SK-N-SH (cell line): ENCODE data around the gene LMAN1L. TPM values are rescaled to one million over a fixed set of nuclear protein-coding genes. Genes with fewer than 3 reads are reported as not detected.

ENCODE experiments used
- CTCF ChIA-PET: fragments of 300-600, 350-600 bp; formaldehyde crosslinking; extraction: SDS; loops from one replicate; lab custom pipeline; 2021; lab: Yijun Ruan, JAX
- POLR2A ChIA-PET: fragments of 350-600 bp; sonication (Branson Sonifier 250); formaldehyde crosslinking; extraction: SDS; loops from one replicate; lab custom pipeline; 2020; ENCODE audit warnings: antibody characterized with exemption, inconsistent platforms; lab: Yijun Ruan, JAX
- DNase-seq: peaks from one replicate; pipeline ENCODE4 v3.0.0; 2012
- H2AFZ ChIP-seq: fragments of 200-600 bp; sonication (generic); 2 replicates; pipeline ENCODE4 v1.8.1; 2016; ENCODE audit warnings: antibody characterized with exemption, mild to moderate bottlenecking, low read depth
- H3F3A ChIP-seq: fragments of 200-600 bp; sonication (generic); replicated peaks from 2 replicates; pipeline ENCODE3; 2016; ENCODE audit warnings: antibody characterized with exemption, mild to moderate bottlenecking; ENCODE audit not compliant: insufficient read depth
- H3K27ac ChIP-seq, 2 experiments: fragments of 200-500 bp in 1 of 2; fragments of 200-600 bp in 1 of 2; sonication (Bioruptor generic) in 1 of 2; sonication (generic), shearing (Covaris generic) in 1 of 2; 2 replicates each; pipeline versions ENCODE4 v1.5.1 to v1.6.1; 2014 to 2016; ENCODE audit warnings: low read depth in 2 of 2, inconsistent platforms in 1 of 2, low read length in 1 of 2, mild to moderate bottlenecking in 1 of 2, mixed read lengths in 1 of 2
- H3K27me3 ChIP-seq: fragments of 200-600 bp; sonication (generic), shearing (Covaris generic); 2 replicates; pipeline ENCODE4 v1.6.1; 2016; ENCODE audit warnings: mixed run types; ENCODE audit not compliant: insufficient read depth
- H3K36me3 ChIP-seq, 2 experiments: fragments of 200-500 bp in 1 of 2; fragments of 200-600 bp in 1 of 2; sonication (Bioruptor generic) in 1 of 2; sonication (generic) in 1 of 2; replicated peaks in 1 of 2; 2 replicates each; pipeline versions ENCODE3 to v1.5.1; 2014 to 2016; ENCODE audit warnings: low read length in 1 of 2, mild to moderate bottlenecking in 1 of 2; ENCODE audit not compliant: insufficient read depth in 2 of 2, control insufficient read depth in 1 of 2
- H3K4me1 ChIP-seq, 2 experiments: fragments of 200-500 bp in 1 of 2; fragments of 200-600 bp in 1 of 2; sonication (Bioruptor generic) in 1 of 2; sonication (generic), shearing (Covaris generic) in 1 of 2; 2 replicates each; pipeline versions ENCODE4 v1.5.1 to v1.6.1; 2014 to 2016; ENCODE audit warnings: low read depth in 1 of 2, low read length in 1 of 2, mixed run types in 1 of 2; ENCODE audit not compliant: insufficient read depth in 2 of 2, control insufficient read depth in 1 of 2
- H3K4me2 ChIP-seq: fragments of 200-600 bp; sonication (generic), shearing (Covaris generic); 2 replicates; pipeline ENCODE4 v1.6.1; 2017; ENCODE audit warnings: mixed run types
- H3K4me3 ChIP-seq, 2 experiments: fragments of 200-500 bp in 1 of 2; fragments of 200-600 bp in 1 of 2; sonication (Bioruptor generic) in 1 of 2; sonication (generic), shearing (Covaris generic) in 1 of 2; 2 replicates each; pipeline versions ENCODE4 v1.5.1 to v1.8.1; 2014 to 2016; ENCODE audit warnings: low read depth in 2 of 2, inconsistent platforms in 1 of 2, low read length in 1 of 2, mild to moderate bottlenecking in 1 of 2, mixed read lengths in 1 of 2, moderate library complexity in 1 of 2
- H3K79me2 ChIP-seq: fragments of 200-600 bp; sonication (generic); 2 replicates; pipeline ENCODE4 v1.8.1; 2017; ENCODE audit warnings: mild to moderate bottlenecking; ENCODE audit not compliant: insufficient read depth
- H3K9ac ChIP-seq: fragments of 200-600 bp; sonication (generic); 2 replicates; pipeline ENCODE4 v1.6.1; 2017; ENCODE audit warnings: mixed run types
- H3K9me2 ChIP-seq: fragments of 200-600 bp; sonication (generic); 2 replicates; pipeline ENCODE4 v1.6.1; 2017; ENCODE audit warnings: mixed run types
- H3K9me3 ChIP-seq: fragments of 200-600 bp; sonication (generic); 2 replicates; pipeline ENCODE4 v1.6.1; 2017; ENCODE audit warnings: mixed run types, mild to moderate bottlenecking, moderate library complexity
- H4K20me1 ChIP-seq: fragments of 200-600 bp; sonication (generic); 2 replicates; pipeline ENCODE4 v1.6.1; 2017; ENCODE audit warnings: mild to moderate bottlenecking, mixed run types; ENCODE audit not compliant: insufficient read depth
- CHD2 ChIP-seq: fragments of 150-350 bp; IDR thresholded peaks from 2 replicates; pipeline ENCODE4 v1.6.1; 2018; ENCODE audit warnings: low read length; ENCODE audit not compliant: partially characterized antibody
- ELF1 ChIP-seq: IDR thresholded peaks from 2 replicates; pipeline ENCODE4 v1.4.0; 2012
- EP300 ChIP-seq, 2 experiments: IDR thresholded peaks; 2 replicates each; pipeline versions ENCODE4 v1.4.0 to v1.6.1; 2012; ENCODE audit warnings: borderline replicate concordance in 1 of 2, low read depth in 1 of 2, low read length in 1 of 2
- FOSL2 ChIP-seq: IDR thresholded peaks from 2 replicates; pipeline ENCODE4 v1.4.0; 2012; ENCODE audit warnings: low read depth, mild to moderate bottlenecking, moderate library complexity, borderline replicate concordance
- FOXJ3 ChIP-seq: sonication (generic); formaldehyde crosslinking; IDR thresholded peaks from 2 replicates; pipeline ENCODE4 v1.5.1; 2020; ENCODE audit warnings: mild to moderate bottlenecking, missing genetic modification reagents
- FOXM1 ChIP-seq: IDR thresholded peaks from 2 replicates; pipeline ENCODE4 v1.4.0; 2012; ENCODE audit warnings: low read depth, mild to moderate bottlenecking
- GABPA ChIP-seq: IDR thresholded peaks from 2 replicates; pipeline ENCODE4 v1.4.0; 2012; ENCODE audit warnings: low read depth, mild to moderate bottlenecking
- MEF2A ChIP-seq: IDR thresholded peaks from 2 replicates; pipeline ENCODE4 v1.4.0; 2012; ENCODE audit warnings: low read depth, borderline replicate concordance
- NRF1 ChIP-seq: IDR thresholded peaks from 2 replicates; pipeline ENCODE4 v1.6.1; 2012; ENCODE audit warnings: low read depth, mild to moderate bottlenecking, low read length
- RAD21 ChIP-seq: IDR thresholded peaks from 2 replicates; pipeline ENCODE4 v1.6.1; 2012; ENCODE audit warnings: mild to moderate bottlenecking, low read length
- RCOR1 ChIP-seq: fragments of 150-350 bp; IDR thresholded peaks from 2 replicates; pipeline ENCODE4 v1.6.1; 2017; ENCODE audit warnings: antibody characterized with exemption, low read length
- RXRA ChIP-seq: IDR thresholded peaks from 2 replicates; pipeline ENCODE4 v1.4.0; 2012; ENCODE audit warnings: low read depth, mild to moderate bottlenecking, borderline replicate concordance
- SIN3A ChIP-seq: IDR thresholded peaks from 2 replicates; pipeline ENCODE4 v1.6.1; 2012; ENCODE audit warnings: low read depth, mild to moderate bottlenecking, low read length, moderate library complexity, borderline replicate concordance
- SMC3 ChIP-seq: IDR thresholded peaks from 2 replicates; pipeline ENCODE4 v1.6.1; 2012; ENCODE audit warnings: low read depth, low read length, improper control_type of control experiment
- TCF12 ChIP-seq: IDR thresholded peaks from 2 replicates; pipeline ENCODE4 v1.4.0; 2012
- YY1 ChIP-seq: IDR thresholded peaks from 2 replicates; pipeline ENCODE4 v1.4.0; 2012; ENCODE audit warnings: low read depth, mild to moderate bottlenecking
- whole genome bisulfite sequencing: methylation state at CpG from one replicate; pipeline ENCODE4 v1.1.6; 2017; ENCODE audit warnings: low lambda C conversion rate; 5-methylcytosine and 5-hydroxymethylcytosine counted together
- polyA plus RNA-seq, 3 experiments: library from polyadenylated mRNA; depleted of rRNA; stranded (reverse); fragments of >200 nt; gene quantifications; 2 replicates each; pipeline ENCODE4 v1.2.3, GENCODE V29; 2012
- TF ChIP-seq, protein P1 (sequence below): fragments of 150-350 bp; IDR thresholded peaks from 2 replicates; pipeline ENCODE4 v1.6.1; 2016; ENCODE audit warnings: mild to moderate bottlenecking, low read depth, low read length
- TF ChIP-seq, protein P2 (sequence below): fragments of 150-350 bp; IDR thresholded peaks from 2 replicates; pipeline ENCODE4 v1.6.1; 2017; ENCODE audit warnings: antibody characterized with exemption, low read length, low read depth, borderline replicate concordance
- TF ChIP-seq, protein P3 (sequence below): IDR thresholded peaks from 2 replicates; pipeline ENCODE4 v1.4.0; 2012; ENCODE audit warnings: low read depth, borderline replicate concordance
- TF ChIP-seq, protein P4 (sequence below): IDR thresholded peaks from 2 replicates; pipeline ENCODE4; 2012

Gene LMAN1L
- polyA plus RNA-seq, 1 of the 3 experiments (the other 2 are of a cell fraction), result 0.02 TPM

DNA sequence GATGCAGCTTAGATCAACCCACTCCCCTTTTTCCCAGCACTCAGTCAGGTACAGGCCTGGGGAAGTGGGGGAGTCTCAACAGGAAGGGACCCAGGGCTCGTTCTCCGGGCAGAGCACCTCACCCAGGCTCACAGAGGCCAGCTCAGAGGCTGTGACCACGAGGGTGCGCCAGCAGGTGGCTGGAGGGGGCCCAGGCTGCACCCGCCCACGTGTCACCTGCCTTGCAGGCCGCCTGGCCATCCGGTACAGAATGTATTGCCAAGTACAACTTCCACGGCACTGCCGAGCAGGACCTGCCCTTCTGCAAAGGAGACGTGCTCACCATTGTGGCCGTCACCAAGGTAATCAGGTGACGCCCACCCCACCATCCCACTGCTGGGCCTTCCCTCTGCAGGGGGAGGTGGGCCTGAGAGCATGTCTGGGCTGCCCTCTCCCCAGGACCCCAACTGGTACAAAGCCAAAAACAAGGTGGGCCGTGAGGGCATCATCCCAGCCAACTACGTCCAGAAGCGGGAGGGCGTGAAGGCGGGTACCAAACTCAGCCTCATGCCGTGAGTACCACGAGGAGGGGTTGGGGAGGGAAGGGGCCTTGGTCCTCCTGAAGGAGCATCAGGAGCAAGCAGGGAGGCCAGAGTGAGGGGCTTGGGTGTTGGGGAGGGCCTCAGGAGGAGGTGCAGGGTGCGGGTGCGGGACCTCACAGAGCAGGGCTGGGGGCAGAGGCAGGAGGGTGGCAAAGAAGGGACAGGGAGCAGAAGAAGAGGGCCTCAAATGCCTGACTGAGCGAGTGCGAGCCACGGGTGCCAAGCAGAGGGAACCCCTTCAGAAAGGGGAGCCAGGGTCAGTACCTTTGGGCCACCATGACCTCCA is 14.0 kb upstream of the LMAN1L start:
- WGBS, result 93% methylated on average over 18 of the region's 25 CpGs
- Histone ChIP-seq H3K36me3 (peaks cover 0 to 50% of the 10 kb centered on the region in 2 experiments), H3K9ac (no peak overlapping the region), H3K79me2 (peaks cover 35% of the 10 kb centered on the region), H3K4me3 (no peak overlapping the region), H3K27me3 (no peaks in the 10 kb centered on the region), H3F3A (no peaks in the 10 kb centered on the region), H3K4me1 (no peaks in the 10 kb centered on the region), H2AFZ (no peak overlapping the region), H3K27ac (no peak overlapping the region; a peak in 1 of 4 replicates), H3K4me2 (no peak overlapping the region), H3K9me3 (no peaks in the 10 kb centered on the region), H4K20me1 (peaks cover 56% of the 10 kb centered on the region), H3K9me2 (no peaks in the 10 kb centered on the region)
- no peak for DNase-seq
- CTCF ChIA-PET, result interaction anchor here (0.8 to 3.0 kb wide), 19 partner anchors 9 to 166 kb away, joined by 3 to 43 read pairs (median 8); partner anchors contain the start of genes CSK and ULK3
- TF ChIP-seq FOXM1 (no peak), CHD2 (no peak), FOXJ3 (CRISPR knock-in tag) (no peak), FOSL2 (no peak), RCOR1 (no peak), TCF12 (no peak), YY1 (no peak), RXRA (no peak), MEF2A (no peak), RAD21 (no peak), SIN3A (no peak), NRF1 (no peak)
- TF ChIP-seq, protein P1, sequence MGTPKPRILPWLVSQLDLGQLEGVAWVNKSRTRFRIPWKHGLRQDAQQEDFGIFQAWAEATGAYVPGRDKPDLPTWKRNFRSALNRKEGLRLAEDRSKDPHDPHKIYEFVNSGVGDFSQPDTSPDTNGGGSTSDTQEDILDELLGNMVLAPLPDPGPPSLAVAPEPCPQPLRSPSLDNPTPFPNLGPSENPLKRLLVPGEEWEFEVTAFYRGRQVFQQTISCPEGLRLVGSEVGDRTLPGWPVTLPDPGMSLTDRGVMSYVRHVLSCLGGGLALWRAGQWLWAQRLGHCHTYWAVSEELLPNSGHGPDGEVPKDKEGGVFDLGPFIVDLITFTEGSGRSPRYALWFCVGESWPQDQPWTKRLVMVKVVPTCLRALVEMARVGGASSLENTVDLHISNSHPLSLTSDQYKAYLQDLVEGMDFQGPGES, result no peak
- TF ChIP-seq, protein P2, sequence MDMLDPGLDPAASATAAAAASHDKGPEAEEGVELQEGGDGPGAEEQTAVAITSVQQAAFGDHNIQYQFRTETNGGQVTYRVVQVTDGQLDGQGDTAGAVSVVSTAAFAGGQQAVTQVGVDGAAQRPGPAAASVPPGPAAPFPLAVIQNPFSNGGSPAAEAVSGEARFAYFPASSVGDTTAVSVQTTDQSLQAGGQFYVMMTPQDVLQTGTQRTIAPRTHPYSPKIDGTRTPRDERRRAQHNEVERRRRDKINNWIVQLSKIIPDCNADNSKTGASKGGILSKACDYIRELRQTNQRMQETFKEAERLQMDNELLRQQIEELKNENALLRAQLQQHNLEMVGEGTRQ, result no peak
- POLR2A ChIA-PET, result no interaction called here

DNA sequence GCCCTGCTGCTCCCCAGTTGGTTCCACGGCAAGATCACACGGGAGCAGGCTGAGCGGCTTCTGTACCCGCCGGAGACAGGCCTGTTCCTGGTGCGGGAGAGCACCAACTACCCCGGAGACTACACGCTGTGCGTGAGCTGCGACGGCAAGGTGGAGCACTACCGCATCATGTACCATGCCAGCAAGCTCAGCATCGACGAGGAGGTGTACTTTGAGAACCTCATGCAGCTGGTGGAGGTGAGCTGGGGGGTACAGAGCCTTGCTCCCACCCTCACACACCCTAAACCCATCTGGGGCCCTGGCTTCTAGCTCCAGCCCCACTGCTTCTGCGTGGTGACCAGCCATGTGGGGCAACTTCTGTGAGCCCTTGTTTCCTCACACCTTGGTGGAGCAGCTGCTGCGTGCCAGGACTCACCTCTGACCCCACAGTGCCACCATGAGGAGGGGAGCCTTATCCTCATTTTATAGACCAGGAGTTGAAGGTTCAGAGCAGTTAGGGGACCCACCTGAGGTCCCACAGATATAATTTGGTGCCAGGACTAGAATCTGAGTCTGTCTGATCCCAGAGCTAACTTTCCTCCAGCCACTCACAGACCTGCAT is 13.3 kb upstream of the LMAN1L start:
- Histone ChIP-seq H3K27ac (no peak overlapping the region), H3F3A (no peaks in the 10 kb centered on the region), H3K36me3 (peaks cover 0 to 55% of the 10 kb centered on the region in 2 experiments), H3K79me2 (peaks cover 32% of the 10 kb centered on the region), H3K9me3 (no peaks in the 10 kb centered on the region), H4K20me1 (peaks cover 51% of the 10 kb centered on the region), H3K9me2 (no peaks in the 10 kb centered on the region), H3K4me1 (no peaks in the 10 kb centered on the region), H3K4me3 (no peak overlapping the region), H3K4me2 (no peak overlapping the region), H3K27me3 (no peaks in the 10 kb centered on the region), H2AFZ (no peak overlapping the region), H3K9ac (no peak overlapping the region)
- POLR2A ChIA-PET, result no interaction called here
- CTCF ChIA-PET, result interaction anchor here (0.7 to 3.0 kb wide), 26 partner anchors 8 to 166 kb away, joined by 3 to 43 read pairs (median 8); partner anchors contain the start of genes CPLX3, CSK and ULK3
- no peak for DNase-seq
- 87% methylated on average over 2 of the region's 16 CpGs for WGBS
- TF ChIP-seq SMC3 (no peak), FOXM1 (no peak), CHD2 (no peak), MEF2A (no peak), YY1 (no peak), FOSL2 (no peak), SIN3A (no peak), ELF1 (no peak), FOXJ3 (CRISPR knock-in tag) (no peak), EP300 (IDR thresholded peaks at IDR 0.05; ENCODE audit: borderline replicate concordance in 1 of 2, low read depth in 1 of 2, low read length in 1 of 2) (no peak), GABPA (no peak)
- TF ChIP-seq, protein P3, sequence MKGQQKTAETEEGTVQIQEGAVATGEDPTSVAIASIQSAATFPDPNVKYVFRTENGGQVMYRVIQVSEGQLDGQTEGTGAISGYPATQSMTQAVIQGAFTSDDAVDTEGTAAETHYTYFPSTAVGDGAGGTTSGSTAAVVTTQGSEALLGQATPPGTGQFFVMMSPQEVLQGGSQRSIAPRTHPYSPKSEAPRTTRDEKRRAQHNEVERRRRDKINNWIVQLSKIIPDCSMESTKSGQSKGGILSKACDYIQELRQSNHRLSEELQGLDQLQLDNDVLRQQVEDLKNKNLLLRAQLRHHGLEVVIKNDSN, result no peak
- TF ChIP-seq, protein P2, result no peak
- TF ChIP-seq, protein P4, sequence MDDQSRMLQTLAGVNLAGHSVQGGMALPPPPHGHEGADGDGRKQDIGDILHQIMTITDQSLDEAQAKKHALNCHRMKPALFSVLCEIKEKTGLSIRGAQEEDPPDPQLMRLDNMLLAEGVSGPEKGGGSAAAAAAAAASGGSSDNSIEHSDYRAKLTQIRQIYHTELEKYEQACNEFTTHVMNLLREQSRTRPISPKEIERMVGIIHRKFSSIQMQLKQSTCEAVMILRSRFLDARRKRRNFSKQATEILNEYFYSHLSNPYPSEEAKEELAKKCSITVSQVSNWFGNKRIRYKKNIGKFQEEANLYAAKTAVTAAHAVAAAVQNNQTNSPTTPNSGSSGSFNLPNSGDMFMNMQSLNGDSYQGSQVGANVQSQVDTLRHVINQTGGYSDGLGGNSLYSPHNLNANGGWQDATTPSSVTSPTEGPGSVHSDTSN, result no peak
